NCI-H2227 (cell line): Measurements from ENCODE around the gene EFNB1.
A peak's percentile ranks its signal among the peaks of the same experiment; 100 is the strongest.

Source experiments
- DNase-seq: peaks from one replicate; lab custom pipeline; 2025; ENCODE audit not compliant: unreplicated experiment; lab: John Stamatoyannopoulos, UW

Gene EFNB1

DNA sequence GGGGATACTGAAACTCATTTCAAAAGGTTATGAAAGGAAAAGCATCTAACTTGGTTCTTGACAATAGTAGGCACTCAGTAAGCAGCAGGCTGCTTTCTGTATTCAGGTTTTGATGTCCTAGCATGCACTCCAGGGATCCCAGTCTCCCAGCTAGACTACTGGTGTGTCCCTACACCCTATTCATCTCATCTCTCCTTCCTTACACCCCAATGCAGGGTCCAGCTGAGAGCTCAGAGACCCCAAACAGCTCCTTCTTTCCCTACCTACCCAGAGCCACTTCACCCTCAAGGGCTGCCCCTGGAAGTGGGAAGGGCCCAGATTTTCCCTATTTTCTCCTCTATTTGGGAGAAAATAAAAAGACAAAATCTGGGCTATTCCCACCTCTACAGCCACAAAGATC lies 1.6 kb upstream of the EFNB1 start:
- no peak for DNase-seq

DNA sequence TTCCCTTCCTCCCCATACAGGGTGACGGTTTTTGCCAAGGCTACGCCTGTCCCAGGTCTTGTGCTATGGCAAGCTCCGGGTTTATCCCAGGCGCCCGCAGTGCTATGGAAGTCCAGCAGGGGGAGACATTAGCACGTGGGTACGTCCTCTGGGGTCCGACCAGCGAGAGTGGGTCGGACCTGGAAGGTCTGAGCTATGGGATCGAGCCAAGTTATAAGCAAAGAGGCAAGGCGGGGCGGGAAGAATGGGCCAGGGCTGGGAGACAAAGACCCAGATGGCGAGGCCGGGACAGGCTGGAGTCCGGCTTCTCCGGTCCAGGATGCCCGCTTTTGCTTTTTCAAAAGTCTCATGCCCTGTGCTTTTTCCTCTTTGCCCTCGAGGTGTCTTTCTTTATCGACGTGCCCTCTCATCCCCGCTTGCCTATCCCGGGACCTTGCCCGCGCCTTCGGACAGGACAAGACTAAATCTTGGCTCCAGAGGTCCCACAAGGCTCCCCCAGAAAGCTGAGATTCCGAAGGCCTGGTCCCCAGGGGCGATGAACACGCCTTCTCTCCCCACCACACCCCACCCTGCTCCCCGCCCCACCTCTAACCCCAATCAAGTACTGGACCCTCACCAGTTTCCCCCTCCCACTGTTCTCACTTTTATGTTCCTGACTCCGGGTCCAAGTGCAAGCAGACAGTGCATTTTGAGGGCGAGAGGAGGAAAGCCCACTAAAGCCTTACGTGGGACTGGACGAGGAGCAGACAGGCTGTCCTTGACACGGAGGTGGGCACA lies 785 bp upstream of the EFNB1 start:
- DNase-seq: peak; percentile 92

DNA sequence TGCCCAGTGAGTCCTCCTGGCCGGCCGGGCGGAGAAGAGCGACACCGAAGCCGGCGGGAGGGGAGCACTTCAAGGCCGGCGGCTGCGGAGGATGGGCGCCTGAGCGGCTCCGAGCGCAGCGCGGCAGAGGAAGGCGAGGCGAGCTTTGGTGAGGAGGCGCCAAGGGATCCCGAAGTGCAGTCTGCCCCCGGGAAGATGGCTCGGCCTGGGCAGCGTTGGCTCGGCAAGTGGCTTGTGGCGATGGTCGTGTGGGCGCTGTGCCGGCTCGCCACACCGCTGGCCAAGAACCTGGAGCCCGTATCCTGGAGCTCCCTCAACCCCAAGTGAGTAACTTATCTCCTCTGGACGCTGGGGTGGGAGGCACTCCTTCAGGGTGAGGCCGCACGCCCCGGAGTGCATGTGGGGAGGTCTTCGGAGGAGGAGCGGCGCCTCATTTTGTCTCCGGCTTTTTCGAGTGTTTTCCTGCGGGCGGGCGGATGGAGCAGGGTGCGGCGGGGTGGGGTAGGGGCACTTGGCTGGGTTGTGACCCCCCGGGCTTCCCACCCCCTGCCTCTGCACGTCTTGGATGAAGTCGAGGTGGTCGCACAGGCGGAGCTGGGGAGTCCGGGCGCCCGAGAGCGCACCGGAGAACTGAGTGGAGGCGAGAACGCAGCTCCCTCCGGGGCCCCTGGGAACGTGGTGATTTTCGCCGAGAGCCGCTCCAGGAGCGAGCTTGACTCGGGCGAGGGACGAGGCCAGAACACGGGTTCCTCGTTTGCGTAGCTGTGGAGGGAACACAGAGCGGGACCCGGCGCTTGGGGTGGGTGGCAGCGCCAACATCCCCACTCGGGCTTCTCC lies 979 bp downstream of the EFNB1 start:
- peak; percentile 54 for DNase-seq

DNA sequence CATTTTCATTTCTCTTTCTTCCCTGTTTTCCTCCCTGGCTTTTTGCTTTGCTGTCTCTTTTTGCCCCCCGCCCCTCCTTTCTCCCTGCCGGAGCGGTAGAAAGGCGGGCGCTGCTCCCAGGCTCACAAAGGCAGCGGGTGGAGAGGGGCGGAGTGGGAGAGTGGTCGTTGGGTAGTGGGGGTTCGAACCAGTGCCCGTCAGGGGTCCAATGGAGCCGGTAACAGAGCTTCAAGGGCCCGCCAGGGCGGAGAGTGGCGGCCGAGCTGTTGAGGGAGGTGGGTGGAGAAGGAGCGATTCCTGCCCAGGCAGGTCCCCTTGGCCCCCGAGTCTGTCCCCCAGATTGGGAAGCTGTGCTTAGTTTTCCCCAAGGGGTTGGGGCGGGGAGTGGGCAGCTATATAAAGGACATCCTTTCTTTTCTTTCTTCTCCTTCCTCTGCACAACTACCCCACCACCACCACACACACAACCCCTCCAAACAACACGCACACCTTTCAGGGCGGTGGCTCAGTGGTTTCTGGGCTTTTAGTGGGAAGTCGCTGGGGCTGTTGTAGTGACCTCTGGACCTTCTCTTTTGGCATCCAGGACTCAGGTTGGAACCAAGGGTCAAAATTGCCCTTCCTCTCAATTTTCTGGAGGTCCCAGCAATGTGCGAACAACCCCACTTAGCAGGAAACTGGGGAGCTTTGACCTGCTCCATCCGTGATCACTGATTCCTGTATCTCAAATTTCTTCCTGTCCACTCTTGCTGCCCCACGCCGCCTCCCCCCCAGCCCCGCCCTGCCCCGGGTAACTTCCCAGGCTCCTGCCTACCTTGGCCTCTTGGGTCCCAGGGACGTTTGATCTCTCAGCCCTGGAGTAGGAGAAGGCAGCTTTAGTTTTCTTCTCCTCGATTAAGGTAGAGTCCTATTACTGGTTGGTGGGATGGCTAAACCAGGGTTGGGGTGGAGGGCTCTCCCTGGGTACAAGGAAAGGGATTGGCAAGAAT lies 1.9 kb downstream of the EFNB1 start:
- no peak for DNase-seq

DNA sequence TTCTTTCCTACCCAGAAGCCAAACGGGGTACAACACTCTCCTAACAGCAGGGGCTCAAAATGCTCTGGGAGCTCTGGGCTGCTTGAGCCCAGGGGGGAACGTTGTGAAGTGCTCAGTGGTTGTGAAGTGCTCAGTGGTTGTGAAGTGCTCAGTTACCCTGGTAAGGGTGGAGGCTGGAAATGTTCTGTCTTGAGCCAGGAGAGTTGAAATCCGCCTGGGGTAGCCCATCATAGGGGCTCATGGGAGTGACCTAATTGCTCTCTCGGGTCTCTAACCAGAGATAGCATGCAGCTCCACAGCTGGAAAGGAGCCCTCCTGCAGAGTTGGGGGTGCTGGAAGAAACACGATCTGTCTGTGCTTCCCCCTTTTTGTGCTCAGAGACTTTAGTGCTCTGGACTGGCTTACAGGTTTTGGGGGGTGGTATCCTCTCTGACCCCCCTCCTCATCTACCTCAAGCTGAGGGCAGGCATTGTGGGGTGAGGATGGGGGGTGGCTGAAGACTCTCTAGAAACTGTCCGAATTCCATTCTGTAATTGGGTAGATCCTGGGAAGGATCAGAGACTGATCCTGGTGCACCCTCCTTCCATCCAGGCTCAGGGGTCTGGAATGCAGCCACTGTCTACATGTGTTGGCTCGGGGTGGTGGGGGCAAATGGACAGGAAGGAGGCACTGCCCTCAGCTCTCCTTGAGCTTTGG lies 2.7 kb downstream of the EFNB1 start:
- no peak for DNase-seq

DNA sequence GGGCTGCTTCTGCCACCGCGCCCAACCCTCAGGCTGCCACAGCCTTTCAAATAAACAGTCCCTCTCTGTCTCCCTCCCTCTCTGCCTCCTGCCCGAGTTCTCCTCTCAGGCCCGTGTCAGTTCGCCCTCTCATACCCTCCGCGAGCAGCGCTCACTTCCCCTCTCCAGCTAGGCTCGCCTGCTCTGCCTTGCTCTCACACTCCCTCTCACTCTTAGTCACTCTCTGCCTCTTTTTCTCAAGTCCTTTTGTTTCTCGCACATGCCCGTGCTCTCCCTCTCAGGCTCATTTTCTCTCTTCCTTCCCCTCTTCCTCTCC lies 3.2 kb downstream of the EFNB1 start:
- DNase-seq: peak; percentile 45

DNA sequence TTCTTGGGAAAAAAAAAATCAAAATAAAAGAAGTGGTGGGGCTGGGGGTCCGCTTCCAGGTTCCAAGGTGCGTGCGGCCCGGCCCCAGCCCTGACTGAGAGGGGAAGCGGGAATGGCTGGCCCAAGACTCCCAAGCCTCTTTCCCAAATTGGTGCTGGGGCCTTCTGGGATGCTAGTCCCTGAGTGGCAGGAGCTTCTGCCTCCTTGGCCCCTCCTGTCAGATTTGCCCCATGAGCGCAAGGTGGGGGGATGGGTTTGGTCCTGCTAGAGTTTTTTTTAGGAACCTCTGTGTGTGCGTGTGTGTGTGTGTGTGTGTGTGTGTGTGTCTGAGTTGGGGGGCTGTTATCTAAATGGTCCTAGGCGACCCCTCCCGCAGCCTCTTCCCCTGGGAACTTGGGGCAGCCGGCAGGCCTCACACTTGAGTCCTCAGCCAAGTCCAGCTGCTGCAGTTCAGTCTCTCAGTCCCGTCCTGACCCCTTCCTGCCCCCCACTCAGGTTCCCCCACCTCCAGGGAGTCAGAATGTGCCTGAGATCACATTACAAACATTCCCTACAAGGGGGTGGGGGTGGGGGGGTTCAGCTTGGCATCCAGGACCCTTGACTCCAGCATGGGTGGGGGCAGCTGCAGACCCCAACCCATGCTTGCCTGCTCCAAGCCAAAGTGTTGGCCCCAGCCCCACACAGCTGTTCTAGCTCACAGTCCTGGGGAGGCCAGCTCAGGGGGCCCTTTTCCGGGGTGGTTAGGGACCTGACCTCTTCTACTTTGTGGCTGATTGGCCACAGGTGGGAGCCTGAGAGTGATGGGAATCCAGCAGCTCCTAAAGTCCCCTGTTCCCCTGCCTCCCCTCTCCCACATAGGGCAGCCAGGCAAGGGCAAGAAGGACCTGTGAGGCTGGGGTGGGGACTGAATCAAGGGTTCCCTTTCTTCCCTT lies 4.0 kb downstream of the EFNB1 start:
- no peak for DNase-seq

DNA sequence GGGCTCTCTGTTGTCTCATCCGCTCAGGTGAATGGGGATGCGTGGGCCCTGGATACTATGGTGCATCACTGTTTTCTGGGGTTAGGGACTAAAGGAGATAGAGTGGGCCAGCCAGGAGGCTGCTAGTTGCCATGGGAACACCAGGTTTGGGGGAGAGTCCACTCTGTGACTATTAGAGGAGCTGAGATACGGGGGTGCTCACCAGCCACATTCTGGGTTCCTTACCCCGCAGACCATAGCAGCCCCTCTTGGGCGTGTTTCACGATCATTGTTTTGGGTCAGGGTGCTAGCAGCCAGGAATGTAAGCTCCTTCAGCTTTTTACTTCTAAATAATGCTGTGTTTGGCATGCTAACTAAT lies 4.6 kb downstream of the EFNB1 start:
- no peak for DNase-seq

DNA sequence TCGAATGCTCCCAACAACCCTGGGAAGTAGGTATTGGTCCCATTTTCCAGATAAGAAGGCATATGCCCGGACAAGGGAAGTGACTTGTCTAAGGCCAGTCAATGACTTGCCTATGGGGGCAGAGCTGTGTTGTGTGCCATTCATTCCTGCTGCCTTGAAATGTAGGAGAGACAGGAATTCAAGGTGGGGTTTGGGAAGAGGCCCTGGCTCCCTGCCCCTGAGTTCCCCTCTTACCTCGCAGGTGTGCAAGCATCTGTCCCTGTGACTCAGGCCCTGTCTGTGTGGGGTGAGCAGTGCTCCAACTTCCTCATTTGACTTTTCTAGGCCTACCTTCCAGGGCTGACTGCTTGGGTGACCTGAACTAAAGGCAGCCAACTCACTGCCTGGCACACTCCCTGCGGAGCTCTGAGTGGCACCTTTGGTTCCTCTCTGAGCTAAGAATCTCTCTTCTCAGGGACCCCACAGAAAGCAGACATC lies 5.1 kb downstream of the EFNB1 start:
- no peak for DNase-seq

DNA sequence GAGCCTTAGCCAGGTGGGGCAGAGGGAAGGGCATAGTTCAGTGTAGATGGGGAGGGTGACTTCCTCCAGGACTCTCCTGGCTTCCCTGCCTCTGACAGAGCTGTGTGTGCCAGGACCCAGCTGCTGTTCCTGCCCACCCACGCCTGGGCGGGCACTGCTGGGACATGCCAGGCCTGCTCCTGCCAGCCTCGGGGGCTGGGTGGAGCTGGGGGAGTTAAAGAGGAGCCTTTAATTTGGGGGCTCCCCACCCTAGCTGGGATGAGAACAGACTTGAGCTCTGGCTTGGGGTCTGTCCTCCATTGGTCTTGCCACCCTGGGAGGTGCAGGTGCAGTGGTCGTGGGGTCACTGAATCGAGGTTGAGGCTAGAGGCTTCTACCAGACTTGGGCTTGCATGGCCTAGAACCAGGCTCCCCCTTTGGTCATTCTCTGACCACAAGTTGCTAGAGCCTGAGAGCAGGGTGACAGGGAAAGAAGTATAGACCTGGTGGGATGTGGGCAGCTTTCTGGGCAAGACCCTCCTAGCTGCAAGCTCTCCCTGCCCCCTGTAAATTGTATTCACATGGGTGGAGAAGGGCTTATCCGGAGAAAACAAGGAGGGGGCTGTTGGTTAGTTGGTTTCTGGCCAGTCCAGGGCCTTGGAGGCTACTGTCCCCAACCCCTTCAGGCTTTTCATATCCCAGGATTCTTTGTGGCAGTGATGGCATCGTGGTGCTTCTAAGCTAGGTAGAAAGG lies 5.7 kb downstream of the EFNB1 start:
- DNase-seq: no peak

DNA sequence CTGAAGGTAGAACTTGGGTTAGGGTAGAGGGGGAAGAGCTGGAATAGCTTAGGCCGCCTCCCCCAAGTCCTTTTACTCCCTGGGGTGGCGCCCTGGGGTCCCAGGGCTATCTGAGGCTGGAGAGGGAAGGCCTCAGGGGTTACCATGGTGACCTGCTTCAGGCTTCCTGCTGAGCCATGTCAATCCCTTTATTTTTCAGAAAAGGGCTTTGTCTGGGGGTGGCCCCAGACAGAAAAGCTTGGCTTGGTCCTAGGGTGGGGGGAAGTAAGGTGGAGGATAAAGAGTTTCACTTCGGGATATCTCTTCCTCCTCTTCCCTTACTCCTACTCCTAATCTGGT lies 6.3 kb downstream of the EFNB1 start:
- DNase-seq: no peak

DNA sequence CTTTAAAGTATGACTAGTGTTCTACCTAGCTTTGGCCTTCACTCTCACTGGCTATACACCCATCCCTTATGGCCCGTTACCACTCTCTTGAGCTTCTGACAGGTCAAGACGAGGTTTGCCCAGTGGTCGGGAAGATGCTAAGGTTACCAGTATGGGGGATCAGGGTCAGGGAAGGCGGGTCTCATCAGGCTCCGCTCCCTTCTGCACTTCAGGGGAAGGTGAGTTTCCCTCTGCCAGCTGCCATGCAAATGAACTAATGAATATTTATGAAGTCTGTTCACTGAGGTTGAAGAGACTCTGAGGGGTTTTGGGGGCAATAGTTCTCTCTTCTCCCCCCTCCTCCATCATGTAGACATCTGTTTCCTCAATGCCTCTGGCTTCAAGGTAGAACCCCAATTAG lies 6.6 kb downstream of the EFNB1 start:
- DNase-seq: no peak

DNA sequence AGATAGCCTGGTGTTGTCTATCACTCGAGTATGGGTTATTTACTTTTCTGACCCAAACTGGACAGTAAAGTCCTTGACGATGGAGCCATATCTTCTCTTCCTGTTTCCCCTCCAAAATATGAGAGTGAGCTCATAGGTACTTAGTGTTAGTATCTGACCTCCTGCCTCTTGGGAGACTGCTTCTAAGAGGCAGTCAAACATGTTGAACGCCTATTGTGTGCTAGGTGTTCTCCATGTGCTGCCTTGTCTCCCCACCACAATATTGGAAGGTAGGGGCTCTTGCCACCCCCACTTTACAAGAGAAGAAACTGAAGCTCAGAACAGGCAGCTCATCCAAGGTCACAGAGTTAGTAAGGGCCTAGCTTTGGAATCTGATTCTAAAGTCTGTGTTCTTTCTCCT lies 8.3 kb downstream of the EFNB1 start:
- DNase-seq: no peak

DNA sequence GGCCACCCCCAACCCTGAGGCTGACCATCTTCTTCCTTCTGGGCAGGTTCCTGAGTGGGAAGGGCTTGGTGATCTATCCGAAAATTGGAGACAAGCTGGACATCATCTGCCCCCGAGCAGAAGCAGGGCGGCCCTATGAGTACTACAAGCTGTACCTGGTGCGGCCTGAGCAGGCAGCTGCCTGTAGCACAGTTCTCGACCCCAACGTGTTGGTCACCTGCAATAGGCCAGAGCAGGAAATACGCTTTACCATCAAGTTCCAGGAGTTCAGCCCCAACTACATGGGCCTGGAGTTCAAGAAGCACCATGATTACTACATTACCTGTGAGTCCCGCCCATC lies 9.7 kb downstream of the EFNB1 start:
- DNase-seq: no peak

DNA sequence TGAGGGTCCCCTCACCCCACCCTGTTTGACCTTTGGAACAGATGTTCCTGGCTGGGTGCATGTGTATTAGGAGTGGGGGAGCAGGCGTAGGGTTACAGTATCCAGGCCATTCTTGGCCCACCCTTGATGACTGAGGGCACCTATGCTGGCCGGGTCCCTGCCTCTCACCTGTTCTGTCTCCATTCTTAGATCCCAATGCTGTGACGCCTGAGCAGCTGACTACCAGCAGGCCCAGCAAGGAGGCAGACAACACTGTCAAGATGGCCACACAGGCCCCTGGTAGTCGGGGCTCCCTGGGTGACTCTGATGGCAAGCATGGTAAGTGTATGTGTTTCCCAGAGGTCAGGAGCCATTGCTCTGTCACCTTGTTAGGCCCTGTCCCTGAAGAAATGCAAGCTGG lies 10.9 kb downstream of the EFNB1 start:
- DNase-seq: no peak

DNA sequence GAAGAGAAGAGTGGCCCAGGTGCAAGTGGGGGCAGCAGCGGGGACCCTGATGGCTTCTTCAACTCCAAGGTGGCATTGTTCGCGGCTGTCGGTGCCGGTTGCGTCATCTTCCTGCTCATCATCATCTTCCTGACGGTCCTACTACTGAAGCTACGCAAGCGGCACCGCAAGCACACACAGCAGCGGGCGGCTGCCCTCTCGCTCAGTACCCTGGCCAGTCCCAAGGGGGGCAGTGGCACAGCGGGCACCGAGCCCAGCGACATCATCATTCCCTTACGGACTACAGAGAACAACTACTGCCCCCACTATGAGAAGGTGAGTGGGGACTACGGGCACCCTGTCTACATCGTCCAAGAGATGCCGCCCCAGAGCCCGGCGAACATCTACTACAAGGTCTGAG lies 11.4 kb downstream of the EFNB1 start:
- DNase-seq: no peak

DNA sequence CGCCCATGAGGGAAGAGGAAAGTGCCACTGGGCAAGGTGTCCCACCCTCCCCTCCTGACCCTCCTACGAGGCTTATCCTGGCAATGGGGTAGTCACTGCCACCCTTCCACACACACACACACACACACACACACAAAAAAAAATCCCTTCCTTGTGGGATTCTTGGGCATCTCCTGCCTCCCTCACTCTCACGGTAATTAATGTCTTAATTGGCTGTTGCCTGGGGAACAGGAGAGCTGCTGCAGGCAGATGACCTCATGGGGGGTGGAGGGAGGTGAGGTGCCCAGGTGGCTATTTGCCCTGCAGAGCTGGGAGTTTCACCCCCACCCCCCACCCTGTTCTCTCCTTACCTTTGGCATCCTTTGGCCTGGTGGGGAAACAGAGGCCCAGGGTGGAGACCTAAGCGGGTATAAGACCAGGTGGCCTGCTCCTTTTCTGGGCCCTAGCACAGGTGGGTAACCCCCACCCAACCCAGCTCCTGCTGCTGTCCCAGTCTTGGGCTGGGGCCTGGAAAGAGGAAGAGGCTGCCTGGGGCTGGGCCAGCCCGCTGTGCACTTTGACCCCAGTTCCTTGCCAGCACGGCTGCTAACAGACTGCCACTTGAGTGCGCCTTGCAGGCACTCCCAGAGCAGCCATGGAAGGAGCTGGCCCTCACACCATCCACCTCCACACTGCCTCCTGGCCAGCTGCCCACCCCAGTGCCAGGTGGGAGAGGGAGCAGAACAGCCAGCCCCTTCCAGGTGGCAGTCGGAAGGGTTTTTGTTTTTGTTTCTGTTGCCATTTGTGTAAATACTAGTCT lies 12.6 kb downstream of the EFNB1 start:
- peak; percentile 29 for DNase-seq

DNA sequence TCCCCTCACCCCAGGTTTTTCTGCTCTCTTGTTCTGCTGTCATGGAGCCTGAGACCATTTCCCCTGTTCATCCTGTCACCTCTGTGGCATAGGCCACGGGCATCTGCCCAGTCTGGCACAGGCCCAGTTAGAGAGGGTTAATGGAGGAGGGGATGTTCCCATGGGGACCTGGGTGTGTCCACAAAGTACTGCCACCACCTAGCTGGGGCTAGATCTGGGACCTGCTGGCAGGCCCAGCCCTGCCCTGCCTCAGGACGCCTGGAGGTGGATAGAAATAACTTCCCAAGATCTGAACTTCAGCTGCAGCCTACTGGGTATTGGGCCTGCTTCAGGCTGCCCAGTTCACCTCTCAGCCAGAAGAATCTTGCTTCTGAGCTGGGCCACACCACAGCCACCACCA lies 13.5 kb downstream of the EFNB1 start:
- no peak for DNase-seq
